GM19035 (cell line): ENCODE results near the gene DNAL4.
A peak's percentile ranks its signal among the peaks of the same experiment; 100 is the strongest.

Experiments used
- ATAC-seq: cut with Tn5 transposase; IDR thresholded peaks from one replicate; pipeline ENCODE4 v1.9.1; 2021; ENCODE audit not compliant: unreplicated experiment

DNAL4 gene

GRCh38 chr22:38760477-38761201, 33.3 kb downstream of the DNAL4 start:
- ATAC-seq = no peak

GRCh38 chr22:38759005-38759404, 34.9 kb downstream of the DNAL4 start:
- ATAC-seq = no peak

- no peak for ATAC-seq
Measured at GRCh38 chr22:38758276-38758945, 35.5 kb downstream of the DNAL4 start.

GRCh38 chr22:38757464-38757757, 36.5 kb downstream of the DNAL4 start:
- no peak for ATAC-seq

- no peak for ATAC-seq
Measured at GRCh38 chr22:38756711-38757463, 37.1 kb downstream of the DNAL4 start.

GRCh38 chr22:38755911-38756532, 37.9 kb downstream of the DNAL4 start, which contains the start of gene SUN2:
SUN2 (minus strand) TSS chr22:38755998; CDS start chr22:38752628, 3,370 bp downstream.
- ATAC-seq = peak; percentile 68

GRCh38 chr22:38755155-38755910, 38.6 kb downstream of the DNAL4 start:
- peak; percentile 35 for ATAC-seq

- no peak for ATAC-seq
Measured at GRCh38 chr22:38754751-38755154, 39.2 kb downstream of the DNAL4 start.

- no peak for ATAC-seq
Measured at GRCh38 chr22:38753948-38754750, 39.8 kb downstream of the DNAL4 start.

GRCh38 chr22:38751422-38752346, 42.3 kb downstream of the DNAL4 start:
- peak; percentile 42 for ATAC-seq

- ATAC-seq = no peak
Measured at GRCh38 chr22:38751066-38751421, 42.9 kb downstream of the DNAL4 start.

GRCh38 chr22:38750638-38751037, 43.3 kb downstream of the DNAL4 start:
- no peak for ATAC-seq

GRCh38 chr22:38750104-38750503, 43.8 kb downstream of the DNAL4 start:
- ATAC-seq = no peak

GRCh38 chr22:38748487-38749136, 45.3 kb downstream of the DNAL4 start:
- no peak for ATAC-seq

- ATAC-seq = no peak
Measured at GRCh38 chr22:38745676-38746460, 48.1 kb downstream of the DNAL4 start.

- no peak for ATAC-seq
Measured at GRCh38 chr22:38744981-38745380, 49.0 kb downstream of the DNAL4 start.

GRCh38 chr22:38742176-38742942, 51.6 kb downstream of the DNAL4 start:
- no peak for ATAC-seq
